ENCODE measurements around the gene SEMA4B.

DNA sequence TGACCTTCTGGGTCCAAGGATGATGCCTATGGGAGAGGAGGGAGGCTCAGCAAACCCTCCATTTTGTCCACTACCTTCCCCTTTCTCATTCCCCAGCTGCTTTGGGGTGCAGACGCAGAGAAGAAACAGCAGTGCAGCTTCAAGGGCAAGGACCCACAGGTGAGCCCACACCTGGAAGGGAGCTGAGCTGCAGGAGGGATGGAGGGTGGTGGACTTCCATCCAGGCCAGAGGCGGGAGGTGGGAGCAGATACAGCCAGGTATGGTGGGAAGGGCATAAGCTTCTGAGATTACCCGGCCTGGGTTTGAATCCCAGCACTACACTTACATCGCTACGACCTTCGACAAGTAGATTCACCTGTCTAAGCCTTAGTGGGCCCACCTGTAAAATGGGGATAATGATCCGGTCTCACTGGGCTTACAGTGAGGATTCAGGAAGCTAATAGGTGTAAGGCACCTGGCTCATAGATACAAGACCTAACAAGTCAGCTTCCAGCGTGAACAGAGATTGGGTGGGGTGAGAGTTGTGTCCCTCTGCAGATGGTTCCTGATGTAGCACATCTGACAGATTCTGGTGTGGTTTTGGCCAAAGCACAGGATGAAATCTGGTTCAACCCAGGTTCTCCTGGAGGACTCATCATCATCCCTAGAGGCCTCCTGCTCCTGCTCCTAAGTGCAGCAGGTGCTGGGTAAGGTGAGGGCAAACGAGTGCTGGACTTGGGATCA, 16.7 kb downstream of the SEMA4B start:
- TF ChIP-seq CBX3 (IDR thresholded peaks at IDR 0.05; ENCODE audit: borderline replicate concordance in 1 of 2, low read length in 2 of 2) (no peak), ZNF324 (CRISPR knock-in tag; IDR thresholded peaks at IDR 0.05) (no peak), HDAC8 (tag; IDR thresholded peaks at IDR 0.05) (no peak), GATA2 (CRISPR knock-in tag; IDR thresholded peaks at IDR 0.05) (no peak)
- TF ChIP-seq, protein P1, sequence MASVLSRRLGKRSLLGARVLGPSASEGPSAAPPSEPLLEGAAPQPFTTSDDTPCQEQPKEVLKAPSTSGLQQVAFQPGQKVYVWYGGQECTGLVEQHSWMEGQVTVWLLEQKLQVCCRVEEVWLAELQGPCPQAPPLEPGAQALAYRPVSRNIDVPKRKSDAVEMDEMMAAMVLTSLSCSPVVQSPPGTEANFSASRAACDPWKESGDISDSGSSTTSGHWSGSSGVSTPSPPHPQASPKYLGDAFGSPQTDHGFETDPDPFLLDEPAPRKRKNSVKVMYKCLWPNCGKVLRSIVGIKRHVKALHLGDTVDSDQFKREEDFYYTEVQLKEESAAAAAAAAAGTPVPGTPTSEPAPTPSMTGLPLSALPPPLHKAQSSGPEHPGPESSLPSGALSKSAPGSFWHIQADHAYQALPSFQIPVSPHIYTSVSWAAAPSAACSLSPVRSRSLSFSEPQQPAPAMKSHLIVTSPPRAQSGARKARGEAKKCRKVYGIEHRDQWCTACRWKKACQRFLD (CRISPR knock-in tag; IDR thresholded peaks at IDR 0.05) = no peak
